GM19025 (cell line): ENCODE measurements around the gene KCNK13.

Experiments
- ATAC-seq: cut with Tn5 transposase; IDR thresholded peaks from one replicate; pipeline ENCODE4 v1.9.1; 2021; ENCODE audit warnings: mild to moderate bottlenecking, low read depth, moderate library complexity; ENCODE audit not compliant: unreplicated experiment

KCNK13 gene

DNA sequence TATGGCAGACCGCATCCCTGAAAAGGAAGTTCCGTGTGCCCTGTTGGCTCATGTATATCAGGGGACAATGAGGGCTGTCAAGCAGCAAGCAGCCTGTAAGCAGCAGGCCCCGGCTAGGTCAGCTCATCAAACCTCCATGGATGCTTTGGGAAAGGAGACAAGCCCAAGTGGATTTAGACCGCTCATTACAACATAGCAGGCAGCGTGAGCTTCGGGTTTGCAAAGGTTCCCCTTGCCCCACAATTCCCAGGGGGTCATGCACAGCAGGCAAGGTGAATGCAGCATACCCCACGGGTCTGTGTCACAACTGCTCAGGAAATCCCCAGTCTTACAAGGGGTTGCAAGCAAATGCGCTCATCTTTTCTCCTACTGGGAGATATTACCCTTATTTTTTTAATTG, 54.6 kb downstream of the KCNK13 start:
- ATAC-seq: no peak

DNA sequence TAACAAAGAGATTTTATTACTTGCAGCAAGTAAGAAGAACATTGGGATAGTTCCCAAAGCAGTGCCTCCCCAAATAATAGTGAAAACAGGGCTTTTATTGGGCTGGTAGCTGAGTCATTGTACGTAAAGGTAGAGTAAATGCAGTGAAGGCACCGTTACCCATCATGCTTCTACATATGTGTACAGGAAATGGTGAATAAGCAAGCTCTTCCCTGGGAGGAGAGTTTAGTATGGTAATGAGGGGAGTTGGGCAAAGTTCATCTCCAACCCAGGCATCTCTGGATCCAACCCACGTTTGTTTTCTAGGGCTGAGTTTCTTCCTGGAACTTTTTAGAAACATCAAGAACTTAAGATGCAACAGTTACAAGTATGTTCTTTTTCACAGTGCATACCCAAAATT, 56.2 kb downstream of the KCNK13 start:
- ATAC-seq: no peak

DNA sequence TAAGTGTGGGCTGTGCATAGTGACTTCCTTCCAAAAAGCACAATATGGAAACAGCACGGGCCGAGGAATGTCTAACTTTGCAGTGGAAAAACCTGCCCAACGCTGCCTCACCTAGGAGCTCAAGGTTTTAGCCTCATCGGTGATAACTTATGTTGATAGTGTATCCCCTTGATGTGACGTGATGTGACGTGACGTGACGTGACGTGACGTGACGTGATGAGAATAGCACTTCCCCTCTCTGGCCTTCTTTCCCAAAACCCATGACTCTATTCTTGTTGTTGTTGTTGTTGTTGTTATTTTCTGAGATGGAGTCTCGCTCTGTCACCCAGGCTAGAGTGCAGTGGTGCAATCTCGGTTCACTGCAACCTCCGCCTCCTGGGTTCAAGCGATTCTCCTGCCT, 64.5 kb downstream of the KCNK13 start:
- ATAC-seq: no peak

DNA sequence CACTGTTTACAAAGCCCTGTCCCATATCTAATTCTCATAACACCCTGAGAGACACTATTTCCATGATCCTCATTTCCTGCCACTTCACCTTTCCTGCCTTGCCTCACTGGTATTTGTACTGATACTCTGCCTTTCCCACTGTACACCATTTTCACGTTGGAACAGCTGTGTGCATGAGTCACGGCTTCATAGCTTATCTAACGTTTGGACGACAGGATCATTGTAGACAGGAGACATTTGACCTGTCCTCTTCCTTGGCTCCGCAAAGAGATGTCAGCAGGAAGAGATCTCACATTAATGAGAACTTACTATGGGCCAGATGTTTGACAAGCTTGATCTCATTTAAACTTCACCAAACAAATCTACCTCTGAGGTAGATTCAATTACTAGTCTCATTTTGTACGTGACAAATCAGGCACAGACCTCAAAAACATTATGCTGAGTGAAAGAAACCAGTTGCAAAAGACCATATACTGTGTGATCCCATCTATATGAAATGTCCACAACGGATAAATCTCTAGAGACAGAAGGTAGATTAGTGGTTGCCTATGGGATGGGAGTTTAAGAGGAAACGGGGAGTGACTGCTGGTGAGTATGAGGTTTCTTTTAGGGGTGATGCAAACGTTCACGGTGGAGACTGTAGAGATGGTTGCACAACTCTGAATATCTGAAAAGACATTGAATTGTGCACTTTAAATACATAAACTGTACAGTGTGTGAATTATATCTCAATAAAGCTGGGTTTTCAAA, 71.2 kb downstream of the KCNK13 start:
- ATAC-seq: no peak

DNA sequence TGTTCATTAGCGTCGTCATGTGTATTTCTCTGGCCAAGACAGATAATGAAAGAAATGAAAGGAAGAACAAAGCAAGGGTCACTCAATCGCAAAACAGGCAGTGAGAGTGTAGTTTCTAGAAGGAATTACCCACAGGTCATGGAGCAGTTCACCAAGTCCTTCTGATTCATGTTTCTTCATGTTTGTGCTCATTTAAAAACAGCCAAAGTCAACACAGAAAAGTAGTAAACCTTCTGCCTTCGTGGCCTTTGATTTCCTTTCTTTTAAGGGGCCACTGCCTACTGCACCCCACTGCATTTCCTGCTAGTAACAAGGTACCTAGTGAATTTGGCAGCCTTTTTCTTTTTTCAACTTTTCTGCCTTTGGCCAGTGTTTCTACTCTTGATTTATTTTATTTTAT, 75.1 kb downstream of the KCNK13 start:
- no peak for ATAC-seq

DNA sequence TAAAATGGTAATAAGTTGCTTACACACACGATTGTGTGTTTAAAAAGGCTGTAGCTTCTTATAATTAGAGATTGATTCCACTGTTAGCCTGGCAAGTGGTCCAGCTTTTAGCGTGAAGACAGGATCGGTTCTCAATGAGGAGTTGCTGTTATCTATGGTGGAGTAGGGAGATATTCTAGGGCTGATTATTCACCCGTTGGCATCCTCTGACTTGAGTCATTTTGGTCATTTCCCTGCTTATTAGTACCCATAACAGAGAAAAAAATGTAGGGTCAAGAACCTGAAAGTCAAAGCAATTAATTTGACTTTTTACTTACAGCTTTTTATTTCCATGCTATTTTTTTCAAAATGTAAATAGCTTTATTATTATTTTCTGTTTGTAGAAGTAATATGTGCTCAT, 76.0 kb downstream of the KCNK13 start:
- ATAC-seq: no peak

DNA sequence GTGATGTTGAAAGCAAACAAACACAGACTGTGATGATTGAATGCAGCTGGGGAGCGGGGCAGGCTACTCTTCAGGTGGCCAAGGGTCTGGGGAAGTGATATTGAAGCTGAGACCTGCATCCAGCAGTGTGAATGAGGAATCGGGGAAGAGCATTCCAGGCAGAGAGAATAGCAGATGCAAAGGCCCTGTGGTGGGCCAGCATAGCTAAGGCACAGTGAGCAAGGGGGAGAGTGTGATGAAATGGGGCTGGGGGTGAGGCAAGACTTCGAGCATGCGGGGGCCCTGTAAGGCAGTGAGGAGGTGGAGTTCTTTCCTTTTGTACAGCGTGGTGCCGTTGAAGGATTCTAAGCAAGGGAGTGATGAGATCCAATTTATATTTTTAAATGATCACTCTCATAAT, 77.4 kb downstream of the KCNK13 start:
- ATAC-seq: no peak

DNA sequence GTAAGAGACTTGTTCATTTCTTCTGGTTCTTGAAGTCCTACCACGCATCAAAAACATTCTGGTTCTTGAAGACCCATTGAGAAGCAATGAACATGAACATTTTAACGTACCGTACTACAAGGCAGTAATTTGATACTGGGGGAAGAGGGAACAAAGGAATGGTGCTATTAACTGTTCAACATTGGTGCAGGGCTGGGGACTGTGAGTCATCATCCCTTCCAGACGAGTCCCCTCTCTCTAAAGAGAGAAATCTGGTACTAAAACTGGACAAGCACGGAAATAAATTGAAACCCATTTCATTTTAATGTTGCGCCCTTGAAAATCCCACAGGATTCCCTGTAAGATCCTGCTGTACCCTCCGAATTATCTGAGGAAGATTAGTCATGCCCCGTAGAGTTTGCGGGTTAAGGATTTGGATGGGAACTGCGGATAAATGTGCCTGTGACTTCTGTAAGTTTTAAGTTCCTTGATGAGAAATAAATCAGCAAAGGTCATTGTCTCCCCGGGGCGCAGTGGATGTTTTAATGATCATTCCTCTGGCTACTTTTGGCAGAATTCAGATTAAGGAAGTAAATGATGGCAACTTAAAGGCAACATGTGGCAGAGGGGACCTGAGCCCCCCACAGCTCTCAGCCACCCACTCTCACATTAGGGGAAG, 78.6 kb downstream of the KCNK13 start:
- ATAC-seq: no peak

DNA sequence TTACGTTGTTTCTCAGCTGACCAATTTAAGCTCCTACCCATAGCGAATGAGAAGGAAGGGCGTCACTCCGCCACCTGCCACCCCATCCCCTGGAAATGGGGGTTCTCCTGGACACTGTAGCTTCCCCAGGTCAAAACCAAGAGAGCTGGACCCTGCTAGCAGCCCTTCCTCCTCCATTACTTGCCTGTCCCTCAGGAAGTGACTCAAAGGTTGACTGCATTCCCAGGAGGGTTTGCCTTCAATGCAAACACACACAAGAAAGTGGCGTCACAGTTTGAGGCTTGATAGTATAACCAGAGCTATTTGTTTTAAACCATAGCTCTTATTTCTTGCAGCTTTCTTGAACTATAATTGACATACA, 79.1 kb downstream of the KCNK13 start:
- no peak for ATAC-seq

DNA sequence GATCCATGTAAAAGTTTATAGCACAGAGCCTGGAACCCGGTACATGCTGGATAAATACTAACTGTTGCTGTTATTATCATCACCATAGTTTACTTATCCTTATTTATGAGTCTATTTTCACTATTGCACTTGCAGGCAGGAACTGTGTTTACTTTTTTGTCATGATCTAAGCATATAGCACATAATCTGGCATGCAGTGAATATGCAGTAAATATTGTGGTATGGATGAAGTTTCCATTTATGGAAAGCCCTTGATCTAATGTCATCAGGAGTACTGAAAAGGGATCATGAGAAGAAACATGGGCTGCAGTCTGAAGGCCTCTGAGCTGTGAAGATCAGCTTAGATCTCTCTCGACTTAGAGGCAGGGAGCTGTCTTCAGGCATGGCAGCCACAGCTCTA, 91.6 kb downstream of the KCNK13 start:
- ATAC-seq: no peak

DNA sequence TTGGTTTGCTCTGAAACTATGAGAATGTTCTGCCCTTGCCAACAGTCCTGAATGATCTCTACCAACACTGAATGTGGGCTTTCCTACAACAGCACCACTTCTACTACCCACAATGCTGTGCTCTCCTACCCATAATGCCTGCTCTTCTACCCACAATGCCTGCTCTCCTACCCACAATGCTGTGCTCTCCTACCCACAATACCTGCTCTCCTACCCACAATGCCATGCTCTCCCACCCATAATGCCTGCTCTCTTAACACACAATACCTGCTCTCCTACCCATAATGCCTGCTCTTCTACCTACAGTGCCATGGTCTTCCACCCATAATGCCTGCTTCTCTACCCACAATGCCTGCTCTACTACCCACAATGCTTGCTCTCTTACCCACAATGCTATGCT, 92.3 kb downstream of the KCNK13 start:
- ATAC-seq: no peak

DNA sequence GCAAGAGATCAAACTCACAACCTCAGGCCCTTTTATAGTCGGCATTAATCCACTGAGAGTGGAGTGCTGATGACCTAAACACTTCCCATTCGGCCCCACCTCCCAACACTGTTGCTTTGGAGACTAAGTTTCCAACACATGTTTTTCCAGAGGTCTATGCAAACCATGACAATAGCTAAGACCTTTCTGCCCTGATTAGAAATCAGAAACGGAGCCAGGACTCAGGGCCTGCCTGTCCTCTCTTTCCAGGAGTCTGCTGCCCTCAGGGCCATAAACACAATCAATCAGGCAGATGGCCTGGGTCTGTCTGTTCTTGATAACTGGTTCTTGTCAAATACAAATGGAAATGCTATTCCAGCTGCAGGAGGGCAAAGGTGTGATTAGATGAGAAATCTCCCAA, 97.4 kb downstream of the KCNK13 start:
- no peak for ATAC-seq

DNA sequence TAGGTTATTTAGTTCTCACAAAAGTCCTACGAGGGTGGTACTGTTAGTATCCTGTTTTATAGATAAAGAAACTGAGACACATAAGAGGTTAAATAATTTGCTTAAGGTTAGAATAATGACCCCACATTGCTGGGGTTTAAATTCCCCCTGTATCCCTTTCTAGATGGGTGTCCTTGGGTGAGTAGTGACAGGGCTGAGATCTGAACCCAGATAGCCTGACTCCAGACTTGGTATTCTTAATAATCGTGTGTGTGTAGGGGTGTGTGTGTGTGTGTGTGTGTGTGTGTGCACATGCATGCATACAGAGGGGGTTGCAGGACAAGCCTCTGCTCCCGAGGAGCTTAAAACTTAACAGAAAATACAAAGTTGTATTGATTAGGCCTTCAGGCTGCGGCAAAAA, 97.9 kb downstream of the KCNK13 start:
- no peak for ATAC-seq

DNA sequence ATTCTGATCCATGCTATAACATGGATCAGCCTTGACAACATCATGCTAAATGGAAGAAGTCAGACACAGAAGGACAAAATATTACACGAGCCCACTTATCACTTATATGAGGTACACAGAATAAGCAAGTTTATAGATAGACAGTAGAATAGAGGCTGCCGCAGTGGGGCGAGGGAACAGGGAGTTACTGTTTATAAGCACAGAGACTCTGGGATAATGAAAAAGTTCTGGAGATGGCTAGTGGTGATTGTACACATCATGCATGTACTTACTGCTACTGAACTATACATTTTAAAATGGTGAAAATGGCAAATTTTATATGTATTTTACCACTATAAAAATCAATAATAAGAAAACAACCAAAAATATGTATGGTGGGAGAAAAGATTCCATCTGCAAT, 99.3 kb downstream of the KCNK13 start:
- no peak for ATAC-seq

DNA sequence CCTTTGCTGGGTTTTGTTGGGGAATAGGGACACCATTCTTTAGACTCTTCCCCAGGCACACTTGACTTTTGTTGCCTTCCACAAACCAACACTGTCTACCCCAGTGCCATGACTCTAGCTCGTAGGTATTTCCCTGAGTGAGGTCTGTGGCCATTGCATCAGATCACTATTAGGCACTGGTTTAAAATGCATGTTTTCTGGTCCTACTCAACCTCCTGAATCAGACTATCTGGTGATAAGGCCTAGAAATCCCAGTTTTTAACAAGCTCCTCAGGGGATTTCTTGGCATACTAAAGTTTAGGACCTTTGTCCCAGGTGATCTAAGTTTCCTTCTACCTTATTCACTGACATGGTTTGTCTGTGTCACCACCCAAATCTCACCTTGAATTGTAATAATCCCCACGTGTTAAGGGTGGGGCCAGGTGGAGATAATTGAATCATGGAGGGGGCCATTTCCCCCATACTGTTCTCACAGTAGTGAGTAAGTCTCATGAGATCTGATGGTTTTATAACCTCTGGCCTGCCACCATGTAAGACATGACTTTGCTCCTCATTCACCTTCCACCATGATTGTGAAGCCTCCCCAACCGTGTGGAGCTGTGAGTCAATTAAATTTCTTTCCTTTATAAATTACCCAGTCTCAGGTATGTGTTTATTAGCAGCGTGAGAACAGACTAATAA, 106.8 kb downstream of the KCNK13 start:
- no peak for ATAC-seq

DNA sequence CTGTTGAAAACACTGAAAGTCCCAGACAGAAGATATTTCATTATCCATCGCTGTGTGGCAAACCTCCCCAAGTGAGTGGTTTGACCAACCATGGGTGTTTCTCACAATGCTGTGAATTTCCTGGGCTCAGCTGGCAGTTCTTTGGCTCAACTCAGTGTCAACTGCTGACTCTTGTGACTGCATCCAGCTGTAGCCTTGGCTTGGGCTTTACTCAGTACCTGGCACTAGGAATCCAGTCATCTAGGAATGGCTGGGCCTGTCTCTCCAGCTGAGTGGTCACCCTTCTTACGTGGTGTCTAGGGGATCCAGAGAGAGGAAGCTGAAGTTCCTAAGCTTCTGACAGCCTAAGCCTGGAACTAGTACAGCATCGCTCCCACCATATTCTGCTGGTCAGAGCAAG, 113.8 kb downstream of the KCNK13 start:
- ATAC-seq: no peak

DNA sequence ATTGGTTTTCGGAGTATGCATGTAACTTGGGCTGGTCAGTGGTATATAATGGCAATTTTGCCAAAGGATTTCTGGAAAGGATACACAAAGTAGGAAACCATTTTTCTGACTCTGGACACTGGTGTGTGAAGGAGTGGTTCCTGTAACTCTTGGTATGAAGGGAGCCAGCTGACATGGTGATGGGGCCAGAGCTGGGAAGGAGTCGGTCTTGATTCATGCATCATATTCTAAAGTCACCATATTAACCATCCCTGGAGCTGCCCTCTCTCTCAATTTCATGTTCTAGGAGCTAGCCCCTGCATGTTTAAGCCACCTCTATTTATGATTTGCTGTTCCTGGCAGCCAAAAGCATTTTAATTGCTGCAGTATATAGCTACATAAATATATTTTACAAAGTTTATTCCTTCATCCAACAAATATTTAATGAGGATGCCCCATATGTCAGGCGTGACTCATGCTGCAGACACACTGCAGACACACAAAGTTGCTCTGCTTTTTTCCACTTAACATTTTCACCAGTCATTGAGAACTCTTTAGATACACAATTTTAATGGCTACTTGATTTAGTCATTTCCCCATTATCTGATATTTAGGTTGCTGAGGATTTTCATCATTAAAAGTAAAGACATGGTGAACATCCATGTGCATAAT, 115.9 kb downstream of the KCNK13 start:
- ATAC-seq: no peak

DNA sequence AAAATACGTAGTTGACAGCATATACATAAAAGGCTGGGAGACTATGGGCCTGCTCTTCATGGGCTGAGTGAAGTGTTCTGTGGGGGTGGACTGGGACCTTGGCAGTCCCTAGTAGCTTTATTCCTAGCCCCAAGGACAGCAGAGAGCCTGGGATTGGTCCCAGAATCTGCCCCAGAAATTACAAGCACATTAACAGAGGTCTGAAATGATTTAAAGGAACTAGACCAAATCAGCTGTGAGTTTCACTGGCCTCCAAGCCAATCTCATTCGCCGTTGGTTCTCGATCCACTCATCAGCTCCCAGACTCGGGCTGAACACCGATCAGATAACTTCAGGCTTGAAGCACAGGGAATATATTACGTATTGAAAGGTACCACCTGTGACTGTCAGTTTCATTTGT, 117.6 kb downstream of the KCNK13 start:
- no peak for ATAC-seq

DNA sequence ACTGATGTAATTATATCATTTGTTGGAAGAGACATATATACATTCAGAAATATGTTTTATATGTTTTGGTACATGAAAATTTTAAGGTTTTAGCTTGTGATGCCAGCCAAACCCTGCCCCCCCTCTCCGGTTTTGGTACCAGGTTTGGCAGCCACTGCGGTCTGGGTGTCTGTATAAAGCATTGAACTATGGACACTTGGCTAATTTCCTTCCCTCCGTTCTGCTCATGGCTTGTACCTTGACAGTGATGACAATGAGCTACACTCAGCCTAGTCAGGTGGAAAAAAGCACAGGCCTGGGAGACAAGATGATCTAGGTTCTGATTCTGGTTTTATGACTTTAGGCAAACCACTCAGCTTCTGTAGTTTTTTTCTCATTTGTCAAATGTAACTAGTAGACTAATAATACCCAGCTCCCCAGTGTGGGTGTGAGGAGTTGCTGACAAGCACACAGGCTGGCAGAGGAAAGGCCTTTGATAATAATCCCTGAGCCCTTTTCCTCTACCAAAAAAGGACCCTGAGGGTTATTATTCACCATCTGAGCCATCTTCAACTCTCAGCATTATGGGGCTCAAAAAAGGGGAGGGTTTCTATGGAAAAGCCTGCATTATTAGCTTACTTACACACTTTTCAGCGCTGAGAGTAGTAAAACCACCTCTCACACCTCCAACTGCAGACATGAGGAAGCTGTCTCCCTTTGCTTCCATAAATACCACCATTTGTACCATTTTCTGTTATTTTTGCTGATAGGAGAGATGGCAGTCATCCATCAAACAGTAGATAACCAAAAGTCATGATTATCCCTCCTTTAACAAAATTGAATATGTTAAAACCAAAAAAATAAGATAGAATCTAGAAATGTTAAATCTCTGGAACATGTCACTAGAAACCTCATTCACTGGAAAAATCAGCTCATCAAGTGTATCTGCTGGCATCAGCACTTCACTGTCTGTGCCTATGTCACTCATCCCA, 118.3 kb downstream of the KCNK13 start:
- no peak for ATAC-seq

DNA sequence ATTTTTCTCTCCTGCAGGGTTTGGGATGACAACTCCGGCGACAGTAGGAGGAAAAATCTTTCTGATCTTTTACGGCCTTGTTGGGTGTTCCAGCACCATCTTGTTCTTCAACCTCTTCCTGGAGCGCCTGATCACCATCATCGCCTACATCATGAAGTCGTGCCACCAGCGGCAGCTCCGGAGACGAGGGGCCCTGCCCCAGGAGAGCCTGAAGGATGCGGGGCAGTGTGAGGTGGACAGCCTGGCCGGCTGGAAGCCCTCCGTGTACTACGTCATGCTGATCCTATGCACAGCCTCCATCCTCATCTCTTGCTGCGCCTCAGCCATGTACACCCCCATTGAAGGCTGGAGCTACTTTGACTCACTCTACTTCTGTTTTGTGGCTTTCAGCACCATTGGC, 122.3 kb downstream of the KCNK13 start:
- no peak for ATAC-seq
